CD4-positive, alpha-beta T cell treated with Interleukin-2 at 100 ng/mL for 4 hours (primary cell): Measurements from ENCODE around the gene PRUNE1.

Source experiments
- DNase-seq: peaks from one replicate; pipeline ENCODE4 v3.0.0-alpha.2; 2020; ENCODE audit warnings: low spot score

PRUNE1 gene, protein sequence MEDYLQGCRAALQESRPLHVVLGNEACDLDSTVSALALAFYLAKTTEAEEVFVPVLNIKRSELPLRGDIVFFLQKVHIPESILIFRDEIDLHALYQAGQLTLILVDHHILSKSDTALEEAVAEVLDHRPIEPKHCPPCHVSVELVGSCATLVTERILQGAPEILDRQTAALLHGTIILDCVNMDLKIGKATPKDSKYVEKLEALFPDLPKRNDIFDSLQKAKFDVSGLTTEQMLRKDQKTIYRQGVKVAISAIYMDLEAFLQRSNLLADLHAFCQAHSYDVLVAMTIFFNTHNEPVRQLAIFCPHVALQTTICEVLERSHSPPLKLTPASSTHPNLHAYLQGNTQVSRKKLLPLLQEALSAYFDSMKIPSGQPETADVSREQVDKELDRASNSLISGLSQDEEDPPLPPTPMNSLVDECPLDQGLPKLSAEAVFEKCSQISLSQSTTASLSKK

DNA sequence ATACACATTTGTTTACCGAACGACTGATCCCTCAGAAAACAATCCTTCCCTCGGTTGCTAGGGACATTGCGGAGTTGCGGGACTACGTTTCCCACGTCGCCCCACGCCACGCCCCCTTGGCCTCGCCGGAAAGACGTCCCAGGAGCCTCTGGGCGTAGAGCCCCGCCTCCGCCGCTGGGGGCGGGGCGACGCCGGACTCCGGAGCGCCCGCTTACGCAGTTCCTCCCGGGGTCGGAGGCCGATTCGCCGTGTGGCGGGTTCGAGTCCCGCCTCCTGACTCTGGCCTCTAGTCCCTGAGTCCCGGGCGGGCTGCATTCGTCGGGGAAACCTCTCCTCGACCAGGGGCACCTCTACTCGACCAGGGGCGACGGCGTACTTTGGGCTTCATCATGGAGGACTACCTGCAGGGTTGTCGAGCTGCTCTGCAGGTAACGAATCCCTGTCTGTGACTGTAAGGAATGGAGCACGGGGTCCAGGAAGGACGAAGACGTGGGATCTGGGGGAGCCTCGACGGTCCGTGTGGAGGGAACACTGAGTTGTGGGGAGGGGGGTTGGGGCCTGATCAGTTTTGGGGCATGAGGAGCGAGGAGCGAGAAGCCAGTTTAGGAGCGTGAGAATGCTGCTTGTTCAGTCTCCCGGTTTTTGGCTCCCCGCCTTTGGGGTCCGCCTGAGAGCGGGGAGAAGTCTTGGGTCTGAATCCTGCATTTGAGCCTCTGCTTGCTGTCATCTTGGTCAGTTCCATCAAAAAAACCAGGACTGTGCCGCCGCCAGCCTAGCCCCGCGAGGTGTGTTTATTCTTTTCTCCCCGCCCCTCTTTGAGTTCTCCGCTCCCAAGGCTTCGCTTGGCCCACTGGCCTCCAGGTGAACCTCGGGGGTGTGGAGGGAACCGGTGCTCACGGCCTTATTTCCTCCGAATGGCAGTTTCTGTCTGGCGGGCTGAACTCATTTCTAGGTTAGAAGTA, at the start of gene PRUNE1:
TSS of gene PRUNE1 (plus strand) at position 206 of the 962 bp plus-strand sequence. CDS start at position 390, 184 bp downstream.
- peak; percentile 99 for DNase-seq

DNA sequence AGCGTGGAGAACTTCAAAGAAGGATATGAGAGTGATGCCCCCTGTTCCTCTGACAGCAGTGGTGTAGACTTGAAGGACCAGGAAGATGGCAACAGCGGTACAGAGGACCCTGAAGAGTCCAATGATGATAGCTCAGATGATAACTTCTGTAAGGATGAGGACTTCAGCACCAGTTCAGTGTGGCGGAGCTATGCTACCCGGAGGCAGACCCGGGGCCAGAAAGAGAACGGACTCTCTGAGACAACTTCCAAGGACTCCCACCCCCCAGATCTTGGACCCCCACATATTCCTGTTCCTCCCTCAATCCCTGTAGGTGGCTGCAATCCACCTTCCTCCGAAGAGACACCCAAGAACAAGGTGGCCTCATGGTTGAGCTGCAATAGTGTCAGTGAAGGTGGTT, 47.6 kb upstream of the PRUNE1 start:
- no peak for DNase-seq

DNA sequence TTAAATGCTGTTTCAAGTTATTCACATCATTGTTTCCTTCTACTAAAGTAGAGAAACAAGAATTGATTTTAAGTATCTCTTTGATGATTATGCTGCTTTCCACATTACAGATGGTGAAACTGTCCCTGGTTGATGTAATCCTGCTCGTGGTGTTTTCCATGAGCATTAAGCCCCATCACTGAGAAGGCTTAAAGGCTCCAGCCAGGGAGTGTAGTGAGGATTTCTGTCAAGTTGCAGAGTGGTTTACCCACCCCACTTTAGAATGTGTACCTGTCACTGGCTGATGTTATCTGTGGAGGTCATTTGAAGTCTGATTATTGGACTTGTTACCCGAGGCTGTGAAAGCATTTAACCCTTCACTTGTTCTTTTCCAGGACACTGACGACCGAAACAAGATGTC, 46.5 kb upstream of the PRUNE1 start:
- no peak for DNase-seq

DNA sequence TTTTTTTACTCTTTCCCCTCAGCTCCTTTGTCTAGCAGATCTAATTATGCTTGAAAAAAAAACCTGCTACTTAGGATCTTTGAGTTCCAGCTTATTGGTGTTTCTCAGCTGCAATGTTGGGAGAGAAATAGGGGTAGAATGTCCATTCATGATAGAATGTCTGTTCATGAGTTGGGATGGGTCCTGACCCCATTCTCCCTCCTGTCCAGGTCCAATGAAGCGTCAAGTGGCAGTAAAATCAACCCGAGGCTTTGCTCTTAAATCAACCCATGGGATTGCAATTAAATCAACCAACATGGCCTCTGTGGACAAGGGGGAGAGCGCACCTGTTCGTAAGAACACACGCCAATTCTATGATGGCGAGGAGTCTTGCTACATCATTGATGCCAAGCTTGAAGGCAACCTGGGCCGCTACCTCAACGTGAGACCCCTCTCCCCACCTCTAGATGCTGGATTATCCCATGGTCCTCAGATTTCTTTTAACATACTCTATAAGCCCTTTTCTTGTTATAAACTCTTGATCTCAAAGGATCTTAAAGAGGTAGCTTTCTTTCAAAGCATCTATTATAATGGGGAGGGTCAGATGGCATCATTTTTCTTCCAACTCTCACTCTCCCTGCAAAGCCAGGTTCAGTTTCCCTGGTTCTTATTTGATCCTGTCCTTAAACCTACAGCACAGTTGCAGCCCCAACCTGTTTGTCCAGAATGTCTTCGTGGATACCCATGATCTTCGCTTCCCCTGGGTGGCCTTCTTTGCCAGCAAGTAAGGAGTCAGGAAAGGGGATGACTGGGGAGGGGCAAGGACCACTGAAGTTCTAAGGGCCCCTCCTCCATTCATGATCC, 44.7 kb upstream of the PRUNE1 start:
- DNase-seq, result no peak

DNA sequence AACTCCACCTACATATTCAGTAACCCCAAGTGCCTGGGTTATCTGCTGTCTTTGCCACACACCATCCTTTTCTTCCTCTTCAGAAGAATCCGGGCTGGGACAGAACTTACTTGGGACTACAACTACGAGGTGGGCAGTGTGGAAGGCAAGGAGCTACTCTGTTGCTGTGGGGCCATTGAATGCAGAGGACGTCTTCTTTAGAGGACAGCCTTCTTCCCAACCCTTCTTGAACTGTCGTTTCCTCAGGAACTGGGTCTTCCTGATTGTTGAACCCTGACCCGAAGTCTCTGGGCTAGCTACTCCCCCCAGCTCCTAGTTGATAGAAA, 44.1 kb upstream of the PRUNE1 start:
- no peak for DNase-seq

- no peak for DNase-seq
Observed at GRCh38 chr1:150965605-150966004, 42.6 kb upstream of the PRUNE1 start.

- DNase-seq, result no peak
Observed at GRCh38 chr1:150966011-150966410, 42.2 kb upstream of the PRUNE1 start.

GRCh38 chr1:150967936-150968335, 40.3 kb upstream of the PRUNE1 start:
- no peak for DNase-seq

DNA sequence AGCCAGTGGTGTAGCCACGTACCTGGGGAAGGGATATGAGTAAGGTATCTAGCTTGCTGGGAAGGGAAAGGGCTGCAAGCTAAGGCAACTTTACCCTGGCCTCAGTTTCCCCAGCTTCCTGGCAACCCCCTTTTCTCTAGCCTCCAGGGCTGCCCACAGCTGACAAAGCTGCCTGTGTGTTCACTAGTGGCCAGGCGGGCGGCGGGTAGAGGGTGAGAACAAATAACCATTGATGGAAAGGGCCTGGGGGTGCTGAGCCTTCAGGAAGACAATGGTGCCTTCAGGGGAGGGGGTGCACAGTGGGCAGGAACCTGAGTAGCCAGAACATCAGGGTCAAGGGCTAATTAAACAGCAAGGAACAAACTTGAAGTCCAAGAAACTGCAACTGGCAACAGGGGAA, 39.8 kb upstream of the PRUNE1 start:
- no peak for DNase-seq

GRCh38 chr1:150969626-150970025, 38.6 kb upstream of the PRUNE1 start:
- no peak for DNase-seq

DNA sequence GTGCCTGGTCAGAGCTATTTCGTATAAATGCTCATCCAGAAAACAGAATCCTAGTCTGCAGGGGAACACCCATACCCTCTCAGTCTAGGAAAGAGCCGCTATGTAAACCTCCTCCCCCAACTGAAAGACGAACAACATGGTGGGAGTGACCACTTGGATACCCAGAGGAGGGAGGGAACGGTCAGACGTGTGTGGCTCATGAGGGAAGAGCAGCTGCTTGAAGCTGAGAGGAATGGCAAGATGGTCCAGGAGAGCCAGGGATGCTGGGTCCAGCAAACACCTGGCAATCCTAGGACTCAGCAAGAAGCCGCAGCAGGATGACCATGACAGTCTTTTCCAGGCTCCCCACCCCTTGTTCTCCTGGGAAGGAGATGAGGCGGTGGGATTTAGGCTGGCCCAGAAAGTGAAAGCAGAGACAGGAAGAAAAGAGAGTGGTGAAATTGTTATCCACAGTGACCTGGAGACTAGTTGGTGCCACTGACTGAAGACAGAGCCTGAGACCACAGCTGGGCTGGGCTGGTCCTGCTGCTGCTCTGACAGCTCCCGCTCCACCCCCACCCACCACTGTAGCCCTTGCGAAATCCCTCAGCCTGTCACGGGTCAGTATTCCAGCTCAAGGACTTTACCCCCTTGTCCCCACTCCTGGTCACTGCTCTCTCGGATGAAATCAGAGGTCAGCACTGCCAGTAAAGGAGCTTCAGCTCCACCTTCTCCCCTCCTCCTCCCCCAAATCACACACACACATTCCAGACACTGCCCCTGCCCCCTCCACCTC, 37.3 kb upstream of the PRUNE1 start:
- DNase-seq, result no peak

DNA sequence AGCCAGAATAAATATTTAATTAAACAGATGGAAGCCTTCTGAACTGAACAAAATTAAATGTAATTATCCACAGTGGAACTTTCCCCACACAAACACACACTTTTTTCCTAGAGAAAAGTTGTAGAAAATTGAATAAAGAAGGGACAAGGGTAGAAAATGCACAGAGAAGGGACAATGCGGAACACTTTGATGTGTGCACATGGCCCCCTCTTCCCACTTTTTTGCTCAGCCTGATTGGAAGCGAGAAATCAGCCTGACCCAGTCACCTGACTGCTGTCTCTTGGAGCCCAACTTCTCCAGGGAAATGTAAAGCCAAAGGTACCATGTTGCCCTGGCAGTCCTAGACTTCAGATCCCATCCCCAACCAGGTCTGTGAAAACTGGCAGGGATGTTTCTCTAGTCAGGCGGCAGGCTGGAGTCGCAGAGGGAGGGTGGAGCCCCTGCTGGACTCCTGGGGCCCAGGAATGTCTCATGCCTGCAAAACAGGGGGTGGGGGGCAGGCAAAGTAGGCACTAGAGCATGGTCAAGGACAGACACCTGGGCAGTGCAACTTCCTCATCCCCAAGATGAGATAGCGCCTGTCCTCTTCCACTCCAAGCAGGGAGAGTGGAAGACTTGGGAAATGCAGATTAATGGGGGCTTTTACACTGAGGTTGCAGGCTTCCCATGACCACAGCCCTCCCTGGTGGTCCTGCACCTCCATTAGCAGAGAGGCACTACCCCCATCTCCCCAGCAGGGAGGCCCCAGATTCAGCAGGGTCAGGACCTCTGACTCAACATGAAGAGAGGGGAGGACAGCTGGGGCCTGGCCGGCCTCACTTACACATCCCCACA, 36.4 kb upstream of the PRUNE1 start:
- no peak for DNase-seq

GRCh38 chr1:150972417-150972940, 35.8 kb upstream of the PRUNE1 start:
- no peak for DNase-seq

GRCh38 chr1:150973258-150973835, 34.9 kb upstream of the PRUNE1 start:
- no peak for DNase-seq

- peak; percentile 36 for DNase-seq
Observed at GRCh38 chr1:150973836-150974579, 34.2 kb upstream of the PRUNE1 start.

- DNase-seq, result peak; percentile 79
Observed at GRCh38 chr1:150974580-150975478, 33.4 kb upstream of the PRUNE1 start, which contains the start of gene CERS2. Gene CERS2, minus strand, starts transcription at chr1:150974835. Its CDS starts 5,745 bp downstream, at chr1:150969090.

DNA sequence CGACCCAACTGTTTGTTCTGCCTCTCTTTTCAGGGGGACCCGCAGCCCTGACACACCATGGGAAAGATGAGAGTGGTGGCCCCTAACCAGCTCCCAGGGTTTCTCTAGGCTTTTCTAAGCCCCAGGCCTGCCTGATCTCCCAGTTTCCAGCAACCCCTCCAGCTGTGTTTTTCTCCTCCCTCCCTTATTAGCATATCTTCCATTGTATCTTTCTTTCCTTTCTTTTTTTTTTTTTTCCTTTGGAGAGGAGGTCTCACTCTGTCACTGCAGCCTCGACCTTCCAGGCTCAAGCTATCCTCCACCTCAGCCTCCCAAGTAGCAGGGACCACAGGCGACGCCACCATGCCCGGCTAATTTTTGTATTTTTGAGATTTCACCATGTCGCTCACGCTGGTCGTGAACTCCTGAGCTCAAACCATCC, 31.8 kb upstream of the PRUNE1 start:
- no peak for DNase-seq
